Stimulated activated CD8-positive, alpha-beta memory T cell treated with anti-CD3 and anti-CD28 coated beads, Interleukin-7, amount 100 ng/mL, for 48 hours (primary cell): ENCODE results near the gene FHL1.
"Not testable (repeated sequence)": the region's sequence is repeated elsewhere in the genome, so short reads cannot be mapped to it uniquely, and the experiment has no call there.

Experiments used
- DNase-seq, 2 donors: peaks; one replicate each; pipeline ENCODE4 v3.0.0-alpha.2; 2020; ENCODE audit warnings: low read depth in 1 of 2; ENCODE audit errors: extremely low read depth in 1 of 2

The FHL1 gene

GRCh38 chrX:136146614-136147314 is 569 bp upstream of the FHL1 start:
- no peak for DNase-seq

- no peak for DNase-seq
Observed at GRCh38 chrX:136147976-136148375, 643 bp downstream of the FHL1 start.

- no peak for DNase-seq
Observed at GRCh38 chrX:136148391-136148790, 1.1 kb downstream of the FHL1 start.

- DNase-seq: no peak
Observed at GRCh38 chrX:136154998-136155397, 7.7 kb downstream of the FHL1 start.

DNA sequence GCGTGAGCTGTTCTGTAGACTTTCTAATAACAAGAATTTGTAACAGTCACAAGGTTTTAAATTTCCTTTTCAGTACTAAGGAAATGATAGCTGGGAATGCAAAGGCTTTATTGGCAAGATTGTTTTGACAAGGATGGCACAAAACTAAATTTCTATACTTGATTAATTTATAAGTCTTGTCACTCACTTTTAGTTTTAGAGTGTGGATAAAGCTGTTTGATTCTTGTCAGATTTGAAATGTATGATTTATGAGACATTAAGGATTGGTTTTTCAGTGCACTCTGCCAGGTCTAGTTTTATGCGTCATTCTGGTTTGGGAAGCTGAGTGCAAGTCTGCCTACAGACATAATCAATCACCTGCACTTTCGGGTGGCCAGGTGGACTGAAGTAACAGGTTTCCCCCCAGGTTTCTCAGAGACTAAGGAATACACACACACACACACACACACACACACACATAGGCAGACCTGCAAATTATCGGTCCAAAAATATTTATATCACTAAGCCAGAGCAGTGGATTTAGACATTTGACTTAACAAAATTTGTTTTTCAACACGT is 9.3 kb downstream of the FHL1 start:
- DNase-seq: no peak

DNA sequence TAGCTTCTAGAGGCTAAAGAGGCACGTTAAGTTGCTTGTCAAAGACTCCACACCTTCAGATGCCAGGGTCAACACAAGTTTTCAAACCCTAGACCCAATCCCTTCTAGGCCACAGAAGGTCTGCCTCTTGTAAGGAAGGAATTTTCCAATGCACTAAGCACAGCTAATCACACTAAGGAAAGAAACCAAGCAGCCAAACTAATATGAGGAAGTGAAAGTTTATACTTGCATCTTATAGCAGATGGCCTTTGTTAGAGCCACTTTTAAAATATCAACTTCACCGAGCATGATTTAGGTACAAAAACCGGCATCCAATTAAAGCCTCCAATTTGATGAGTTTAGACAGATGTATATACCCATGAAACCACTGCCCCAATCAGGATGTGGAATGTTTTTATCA is 9.9 kb downstream of the FHL1 start:
- no peak for DNase-seq

GRCh38 chrX:136158685-136159084 is 11.4 kb downstream of the FHL1 start:
- DNase-seq: no peak

DNA sequence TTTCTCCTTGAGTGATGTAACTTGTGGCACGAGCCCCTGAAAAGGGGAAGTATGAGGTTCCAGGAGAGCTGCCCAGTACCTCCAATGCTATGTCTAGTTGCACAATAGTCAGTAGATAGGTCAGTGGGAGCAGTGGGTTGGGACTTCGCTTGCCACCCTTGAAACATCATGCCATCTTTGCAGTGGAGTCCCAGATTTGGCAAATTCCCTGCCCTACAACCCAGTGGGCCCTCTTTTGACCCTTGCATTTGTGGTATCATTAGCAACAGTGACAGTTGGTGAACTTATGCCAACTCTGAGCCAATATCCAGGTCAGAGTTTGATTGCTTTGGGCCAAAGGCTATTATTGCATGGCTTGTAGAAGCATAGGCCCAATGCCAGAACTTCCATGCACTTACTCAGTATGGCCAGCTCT is 12.3 kb downstream of the FHL1 start:
- no peak for DNase-seq

DNA sequence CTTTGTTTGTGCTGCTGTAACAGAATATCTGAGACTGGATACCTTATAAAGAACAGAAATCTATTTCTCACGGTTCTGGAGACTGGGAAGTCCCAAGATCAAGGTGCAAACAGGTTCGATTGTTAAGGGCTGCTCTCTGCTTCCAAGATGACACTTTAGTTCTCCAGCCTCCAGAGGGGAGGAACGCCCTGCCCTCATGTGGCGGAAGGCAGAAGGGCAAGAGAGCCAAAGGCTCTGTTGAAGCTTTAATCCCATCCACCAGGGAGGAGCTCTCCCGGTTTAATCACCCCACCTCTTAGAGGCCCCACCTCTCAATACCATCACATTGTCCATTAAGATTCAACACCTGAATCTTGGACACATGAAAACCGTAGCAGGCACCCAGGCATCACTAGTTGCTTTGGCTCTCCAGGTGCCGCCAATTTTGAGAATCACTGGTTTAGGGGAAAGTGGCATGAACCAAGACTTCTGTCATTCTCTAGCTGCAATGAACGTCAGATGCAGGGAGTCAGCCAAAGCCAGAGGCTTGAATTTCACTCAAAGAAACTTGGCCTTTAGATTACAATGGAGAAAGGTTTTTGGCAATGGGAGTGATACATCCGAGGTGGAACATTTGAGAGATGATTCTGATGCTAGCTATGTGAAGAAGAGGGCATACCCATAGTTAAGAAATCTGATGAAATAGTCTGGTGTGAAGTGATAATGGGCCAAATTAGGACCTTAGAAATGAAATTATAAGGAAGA is 15.7 kb downstream of the FHL1 start:
- DNase-seq: no peak

GRCh38 chrX:136163689-136164088 is 16.4 kb downstream of the FHL1 start:
- no peak for DNase-seq

DNA sequence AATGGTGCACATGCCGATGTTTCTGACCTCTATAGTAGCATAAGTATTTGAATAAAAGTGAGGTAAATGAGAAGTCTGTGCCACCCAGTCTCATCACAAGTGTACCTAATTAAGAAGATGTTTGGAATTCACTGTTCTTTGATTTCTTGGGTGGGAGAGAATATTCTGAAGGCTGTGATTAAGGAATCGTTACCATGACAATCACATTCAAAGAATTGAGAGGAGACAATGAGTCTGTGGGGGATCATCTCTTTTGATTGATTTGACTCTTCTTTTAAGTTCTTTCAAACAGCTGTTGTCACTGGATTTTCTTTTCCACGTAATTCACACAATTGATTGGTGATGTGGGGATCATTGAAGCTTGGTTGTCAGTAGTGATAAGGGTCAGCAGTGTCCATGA is 18.1 kb downstream of the FHL1 start:
- DNase-seq: no peak

DNA sequence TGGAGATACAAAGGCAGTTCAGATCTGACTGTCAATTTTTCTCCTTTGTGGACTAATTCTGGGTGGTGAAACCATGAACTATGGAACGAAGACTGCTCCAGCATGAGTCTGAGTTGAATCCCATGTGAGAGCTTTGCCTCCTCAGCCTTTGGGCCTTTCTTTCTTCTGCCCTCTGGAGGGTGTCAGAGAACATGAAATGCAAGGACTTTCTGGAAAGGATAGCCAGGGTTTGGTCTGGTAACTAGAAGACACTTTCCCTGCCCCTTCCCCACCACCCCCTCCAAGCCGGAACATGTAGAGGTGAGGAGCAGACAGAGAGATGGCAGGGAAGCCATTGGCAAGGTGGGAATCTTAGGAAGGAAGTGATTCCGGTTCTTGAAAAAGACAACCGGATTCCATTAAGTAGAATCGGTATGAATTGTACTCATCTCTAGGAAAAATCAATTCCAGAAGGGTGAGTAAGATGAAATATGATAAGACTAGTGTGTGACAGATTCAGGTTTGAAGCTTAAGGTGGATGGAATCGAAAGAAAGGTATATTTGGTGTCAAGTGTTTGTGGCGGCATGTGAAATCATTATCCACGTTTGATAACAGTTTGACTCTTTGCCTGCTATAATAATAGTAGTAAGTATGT is 19.0 kb downstream of the FHL1 start:
- no peak for DNase-seq

DNA sequence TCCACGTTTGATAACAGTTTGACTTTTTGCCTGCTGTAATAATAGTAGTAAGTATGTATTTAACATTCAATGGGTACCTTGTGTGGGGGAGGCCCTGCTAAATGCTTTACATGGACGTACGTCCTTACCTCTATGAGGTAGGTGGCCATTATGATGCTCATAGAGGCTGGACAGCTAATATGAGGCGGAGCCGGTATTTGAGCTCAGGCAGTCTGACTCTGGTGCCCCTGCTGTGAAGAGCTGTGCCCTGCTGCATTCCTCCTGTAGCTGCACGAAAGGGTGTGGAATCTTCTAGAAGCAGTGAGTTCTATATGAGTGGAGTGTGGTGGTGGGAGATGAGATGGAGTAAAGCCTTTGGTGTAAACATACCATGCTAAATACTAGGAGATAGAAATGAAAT is 20.7 kb downstream of the FHL1 start:
- not testable (repeated sequence) for DNase-seq

DNA sequence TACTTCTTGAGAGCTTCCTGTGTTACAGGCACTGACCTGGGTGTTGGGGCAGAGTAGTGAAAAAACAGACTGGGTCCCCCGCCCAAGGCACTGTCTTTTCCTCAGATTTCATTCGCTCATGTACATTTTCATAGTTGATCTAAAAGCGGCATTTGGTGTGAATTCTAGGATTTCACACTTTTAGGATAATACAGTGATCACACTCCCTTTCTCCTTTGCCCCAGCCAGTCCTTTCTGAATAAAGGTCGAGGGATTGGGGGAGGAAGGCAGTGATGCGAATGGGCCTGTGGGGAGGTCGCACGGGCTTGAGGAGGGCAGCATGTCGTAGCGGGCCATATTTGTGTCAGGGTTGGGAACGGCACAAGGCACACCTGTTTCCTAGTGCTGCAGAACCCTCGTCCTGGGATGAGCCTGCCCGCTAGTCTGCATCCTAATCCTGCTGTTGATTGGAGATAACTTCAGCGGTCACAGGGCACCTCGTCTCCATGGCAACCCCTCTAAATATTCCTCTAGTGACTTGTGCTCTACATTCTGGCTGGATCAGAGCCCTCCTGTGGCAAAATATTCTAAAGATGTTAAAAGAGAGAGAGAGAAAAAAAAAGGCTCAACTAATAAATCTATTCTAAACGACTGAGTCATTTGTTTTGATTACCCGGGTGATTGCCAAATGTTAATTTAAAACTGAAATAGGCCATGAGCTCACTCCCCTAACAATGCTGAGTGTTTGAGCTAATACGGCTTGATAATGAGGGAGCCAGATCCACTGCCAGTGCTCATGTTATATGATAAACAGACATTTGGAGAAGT is 21.8 kb downstream of the FHL1 start:
- no peak for DNase-seq

DNA sequence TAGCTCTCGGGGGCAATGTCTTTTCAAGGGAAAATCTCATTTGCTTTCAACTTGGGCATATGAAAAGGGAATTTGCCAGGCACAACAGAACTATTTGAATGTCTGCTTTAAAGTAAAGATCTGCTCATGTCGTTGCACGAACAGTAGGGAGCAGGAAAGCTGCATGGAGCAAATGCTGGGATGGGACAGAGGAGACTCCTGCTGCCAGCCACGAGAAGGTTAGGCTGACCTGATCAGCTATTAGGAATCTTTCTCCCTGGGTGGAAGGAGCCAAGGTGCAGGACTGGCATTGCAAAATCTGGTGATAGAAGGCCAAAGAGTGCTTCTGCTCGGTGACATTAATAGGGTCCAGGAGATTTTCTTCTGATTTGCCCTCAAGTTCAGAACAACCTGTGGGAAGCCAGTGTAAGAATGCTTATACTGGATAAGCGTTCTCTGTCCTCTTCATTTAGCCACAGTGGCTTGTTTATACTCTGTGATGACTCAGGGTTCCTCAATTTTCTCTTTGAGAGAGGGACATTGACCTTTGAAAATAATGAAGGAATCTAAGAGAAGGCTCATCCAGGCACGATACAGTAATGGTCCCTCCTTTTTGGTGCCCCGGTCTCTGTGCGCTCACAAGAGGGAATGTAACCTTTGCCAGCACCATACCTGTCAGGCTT is 22.9 kb downstream of the FHL1 start:
- DNase-seq: no peak

- DNase-seq: no peak
Observed at GRCh38 chrX:136171420-136171819, 24.1 kb downstream of the FHL1 start.

DNA sequence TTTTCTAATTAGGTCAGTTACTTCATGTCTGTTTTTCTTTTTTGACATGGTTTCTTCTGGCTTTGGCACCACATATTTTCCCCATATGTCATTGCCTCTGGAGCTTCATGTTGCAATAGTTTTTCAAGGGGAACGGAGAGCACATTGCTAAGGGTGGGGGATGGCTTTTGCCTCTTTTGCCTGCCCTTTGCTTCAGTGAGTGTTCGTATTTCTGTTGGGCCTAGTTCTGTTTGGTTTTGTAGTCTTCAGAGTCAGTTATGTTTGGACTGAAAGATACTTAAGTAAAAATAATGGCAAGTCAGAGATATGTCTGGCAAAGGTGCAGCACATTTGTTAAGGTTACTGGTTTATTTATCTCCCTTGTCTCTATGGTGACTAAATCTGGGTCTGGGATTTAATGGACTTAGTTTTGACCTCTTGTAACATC is 29.1 kb downstream of the FHL1 start:
- no peak for DNase-seq

- no peak for DNase-seq
Observed at GRCh38 chrX:136179133-136179532, 31.8 kb downstream of the FHL1 start.

GRCh38 chrX:136182414-136182813 is 35.1 kb downstream of the FHL1 start:
- DNase-seq: no peak

DNA sequence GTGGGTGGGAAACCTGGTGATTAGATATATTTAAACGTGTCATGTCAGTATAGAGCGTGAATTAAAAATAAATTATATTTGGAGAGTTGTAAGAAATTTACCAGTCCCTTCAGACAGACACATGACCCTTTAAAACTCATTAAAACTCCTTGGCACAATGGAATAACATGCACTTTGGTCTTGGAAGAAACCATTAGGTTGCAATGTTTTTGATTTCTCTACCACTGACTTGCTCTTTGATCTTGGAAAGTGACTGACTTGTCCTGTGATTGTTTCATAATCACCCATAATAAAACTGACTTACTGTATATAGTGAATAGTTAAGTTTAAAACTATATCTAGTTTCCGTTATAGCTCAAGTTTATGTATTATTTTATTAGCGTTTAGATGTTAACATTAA is 35.8 kb downstream of the FHL1 start:
- no peak for DNase-seq
